H1 (cell line): Measurements from ENCODE around the gene SERPING1. TPM values are rescaled to one million over a fixed set of nuclear protein-coding genes. Genes with fewer than 3 reads are reported as not detected.

Experiments used
- CTCF ChIA-PET: fragments of 300-600 bp; sonication (Branson Sonifier 250); formaldehyde crosslinking; loops from one replicate; lab custom pipeline; 2021; ENCODE audit not compliant: partially characterized antibody; lab: Charles Lee
- POLR2A ChIA-PET: fragments of 300-600 bp; sonication (Branson Sonifier 250); formaldehyde crosslinking; loops from one replicate; lab custom pipeline; 2021; ENCODE audit warnings: inconsistent platforms; ENCODE audit not compliant: partially characterized antibody; lab: Charles Lee
- DNase-seq, 2 experiments: peaks; one replicate each; pipeline versions ENCODE4 v3.0.0 to v3.0.0-alpha.2; 2010 to 2022; ENCODE audit warnings: low spot score in 2 of 2, low read depth in 1 of 2, mixed read lengths in 1 of 2
- FAIRE-seq: peaks from 2 replicates; lab custom pipeline; 2011; peaks lifted over from hg19 to GRCh38; lab: Jason Lieb, UNC
- H2AFZ ChIP-seq: 2 replicates; pipeline ENCODE4 v1.8.1; 2012; ENCODE audit warnings: low read length, inconsistent platforms
- H2AK5ac ChIP-seq: 2 replicates; pipeline ENCODE4 v1.6.1; 2013; ENCODE audit warnings: low read depth, low read length
- H2BK120ac ChIP-seq: replicated peaks from 2 replicates; pipeline ENCODE3; 2013; ENCODE audit warnings: low read depth, low read length, inconsistent platforms
- H2BK12ac ChIP-seq: 2 replicates; pipeline ENCODE4 v1.6.1; 2013; ENCODE audit warnings: low read depth, low read length
- H2BK15ac ChIP-seq: 2 replicates; pipeline ENCODE4 v1.6.1; 2013; ENCODE audit warnings: low read length
- H2BK20ac ChIP-seq: 2 replicates; pipeline ENCODE4 v1.6.1; 2013; ENCODE audit warnings: low read length
- H2BK5ac ChIP-seq: 2 replicates; pipeline ENCODE4 v1.6.1; 2013; ENCODE audit warnings: low read depth, low read length
- H3K14ac ChIP-seq: 2 replicates; pipeline ENCODE4 v1.6.1; 2013; ENCODE audit warnings: inconsistent platforms; ENCODE audit not compliant: insufficient read length
- H3K18ac ChIP-seq: 2 replicates; pipeline ENCODE4 v1.6.1; 2013; ENCODE audit warnings: low read length; ENCODE audit errors: extremely low read depth
- H3K23ac ChIP-seq: 2 replicates; pipeline ENCODE4 v1.6.1; 2013; ENCODE audit warnings: inconsistent platforms; ENCODE audit not compliant: insufficient read length
- H3K23me2 ChIP-seq: 2 replicates; pipeline ENCODE4 v1.6.1; 2013; ENCODE audit warnings: low read depth, low read length
- H3K27ac ChIP-seq: 2 replicates; pipeline ENCODE4 v1.6.1; 2011; ENCODE audit warnings: low read depth, low read length, inconsistent platforms
- H3K27me3 ChIP-seq, 4 experiments: replicated peaks in 1 of 4; 1 replicate in 1 of 4; 2 replicates in 3 of 4; pipeline versions ENCODE4 v1.6.1 to v1.8.1; 2011 to 2013; ENCODE audit warnings: low read length in 3 of 4, mild to moderate bottlenecking in 3 of 4, inconsistent platforms in 2 of 4, mixed read lengths in 2 of 4, moderate library complexity in 1 of 4; ENCODE audit not compliant: control insufficient read depth in 3 of 4, insufficient read depth in 3 of 4; ENCODE audit errors: extremely low read depth in 1 of 4
- H3K36me3 ChIP-seq, 4 experiments: 2 replicates each; pipeline versions ENCODE4 v1.6.1 to v1.8.1; 2011 to 2013; ENCODE audit warnings: mild to moderate bottlenecking in 4 of 4, low read length in 3 of 4, moderate library complexity in 2 of 4, control low read depth in 1 of 4, inconsistent platforms in 1 of 4; ENCODE audit not compliant: insufficient read depth in 4 of 4, control insufficient read depth in 2 of 4
- H3K4ac ChIP-seq: replicated peaks from 2 replicates; pipeline ENCODE3; 2013; ENCODE audit warnings: low read length, low read depth, mixed read lengths, inconsistent platforms; ENCODE audit not compliant: insufficient read length
- H3K4me1 ChIP-seq, 4 experiments: replicated peaks in 1 of 4; 1 replicate in 1 of 4; 2 replicates in 3 of 4; pipeline versions ENCODE4 v1.6.1 to v1.8.1; 2011 to 2013; ENCODE audit warnings: low read length in 3 of 4, inconsistent platforms in 2 of 4, mixed read lengths in 1 of 4; ENCODE audit not compliant: insufficient read depth in 4 of 4, control insufficient read depth in 3 of 4
- H3K4me2 ChIP-seq, 2 experiments: 2 replicates each; pipeline versions ENCODE4 v1.6.1 to v1.8.1; 2011 to 2013; ENCODE audit warnings: low read depth in 2 of 2, low read length in 2 of 2, control low read depth in 1 of 2, inconsistent platforms in 1 of 2, mild to moderate bottlenecking in 1 of 2; ENCODE audit not compliant: insufficient read depth in 1 of 2
- H3K4me3 ChIP-seq, 4 experiments: fragments of 200-600, 300-600 bp in 1 of 4; sonication (generic), shearing (Covaris generic), sonication (Bioruptor Twin) in 1 of 4; 2 replicates each; pipeline versions ENCODE4 v1.5.1 to v1.8.1; 2011 to 2016; ENCODE audit warnings: low read length in 4 of 4, low read depth in 3 of 4, control low read depth in 2 of 4, inconsistent platforms in 2 of 4, mild to moderate bottlenecking in 2 of 4, mixed read lengths in 1 of 4, moderate library complexity in 1 of 4; ENCODE audit not compliant: insufficient read depth in 2 of 4; ENCODE audit errors: extremely low read depth in 1 of 4
- H3K56ac ChIP-seq: replicated peaks from 2 replicates; pipeline ENCODE3; 2013; ENCODE audit warnings: low read depth, mild to moderate bottlenecking, mixed read lengths, low read length, inconsistent platforms; ENCODE audit not compliant: insufficient read length
- H3K79me1 ChIP-seq: 2 replicates; pipeline ENCODE4 v1.6.1; 2013; ENCODE audit warnings: low read depth, low read length, control low read depth
- H3K79me2 ChIP-seq, 2 experiments: 2 replicates each; pipeline versions ENCODE4 v1.6.1 to v1.8.1; 2012 to 2013; ENCODE audit warnings: low read length in 2 of 2, mild to moderate bottlenecking in 2 of 2, inconsistent platforms in 1 of 2; ENCODE audit not compliant: insufficient read depth in 2 of 2, control insufficient read depth in 1 of 2
- H3K9ac ChIP-seq, 4 experiments: replicated peaks in 1 of 4; 1 replicate in 1 of 4; 2 replicates in 3 of 4; pipeline versions ENCODE4 v1.6.1 to v1.8.1; 2011 to 2013; ENCODE audit warnings: low read depth in 3 of 4, low read length in 3 of 4, control low read depth in 2 of 4, mild to moderate bottlenecking in 2 of 4, moderate library complexity in 2 of 4, inconsistent platforms in 1 of 4; ENCODE audit errors: extremely low read depth in 1 of 4
- H3K9me3 ChIP-seq, 2 experiments: 2 replicates each; pipeline versions ENCODE4 v1.6.1 to v1.8.1; 2012 to 2013; ENCODE audit warnings: mild to moderate bottlenecking in 2 of 2, moderate library complexity in 2 of 2, control low read depth in 1 of 2, inconsistent platforms in 1 of 2, low read depth in 1 of 2, low read length in 1 of 2, mixed read lengths in 1 of 2; ENCODE audit not compliant: insufficient read depth in 2 of 2
- H4K20me1 ChIP-seq, 2 experiments: replicated peaks in 1 of 2; 2 replicates each; pipeline versions ENCODE3 to v1.8.1; 2011 to 2013; ENCODE audit warnings: inconsistent platforms in 2 of 2, low read length in 2 of 2, mild to moderate bottlenecking in 1 of 2; ENCODE audit not compliant: insufficient read depth in 2 of 2, control insufficient read depth in 1 of 2
- H4K5ac ChIP-seq: 2 replicates; pipeline ENCODE4 v1.6.1; 2013; ENCODE audit warnings: low read length, low read depth, mixed read lengths, inconsistent platforms; ENCODE audit not compliant: insufficient read length
- H4K8ac ChIP-seq: 2 replicates; pipeline ENCODE4 v1.8.0; 2013; ENCODE audit warnings: mild to moderate bottlenecking, moderate library complexity, low read length, inconsistent platforms; ENCODE audit not compliant: insufficient read depth; ENCODE audit errors: extremely low read depth
- H4K91ac ChIP-seq: replicated peaks from 2 replicates; pipeline ENCODE3; 2013; ENCODE audit warnings: low read length, mixed read lengths, inconsistent platforms; ENCODE audit not compliant: insufficient read length
- EGR1 ChIP-seq: IDR thresholded peaks from 2 replicates; pipeline ENCODE4 v1.6.1; 2011; ENCODE audit warnings: low read depth, low read length, borderline replicate concordance
- GTF2F1 ChIP-seq: IDR thresholded peaks from 2 replicates; pipeline ENCODE4 v1.6.1; 2012; ENCODE audit warnings: low read depth, low read length, improper control_type of control experiment, borderline replicate concordance
- HDAC6 ChIP-seq: IDR thresholded peaks from one replicate; pipeline ENCODE4 v1.7.1; 2012; ENCODE audit warnings: low read depth, mild to moderate bottlenecking, inconsistent platforms, low read length, moderate library complexity
- JUN ChIP-seq: IDR thresholded peaks from 2 replicates; pipeline ENCODE4 v1.6.1; 2011; ENCODE audit warnings: low read depth, mild to moderate bottlenecking, improper control_type of control experiment, low read length
- KDM1A ChIP-seq: fragments of 200-600, 300-600 bp; sonication (generic); IDR thresholded peaks from 2 replicates; pipeline ENCODE4 v1.7.1; 2016; ENCODE audit warnings: mild to moderate bottlenecking, low read length, borderline replicate concordance
- POLR2A ChIP-seq, 2 experiments: IDR thresholded peaks; 1 replicate in 1 of 2; 2 replicates in 1 of 2; pipeline ENCODE4 v1.6.1; 2011; ENCODE audit warnings: low read depth in 2 of 2, low read length in 2 of 2, mild to moderate bottlenecking in 2 of 2; ENCODE audit errors: control extremely low read depth in 1 of 2
- RBBP5 ChIP-seq: IDR thresholded peaks from 2 replicates; pipeline ENCODE4 v1.7.1; 2012; ENCODE audit warnings: low read depth, mild to moderate bottlenecking, inconsistent platforms, low read length, moderate library complexity, borderline replicate concordance
- SIRT6 ChIP-seq: IDR thresholded peaks from one replicate; pipeline ENCODE4 v1.7.1; 2012; ENCODE audit warnings: low read length, inconsistent platforms
- SIX5 ChIP-seq: IDR thresholded peaks from 2 replicates; pipeline ENCODE4 v1.6.1; 2011; ENCODE audit warnings: mild to moderate bottlenecking, low read depth, low read length
- SP2 ChIP-seq: IDR thresholded peaks from 2 replicates; pipeline ENCODE4 v1.6.1; 2012; ENCODE audit warnings: mild to moderate bottlenecking, low read length, inconsistent platforms
- SP4 ChIP-seq: IDR thresholded peaks from 2 replicates; pipeline ENCODE4 v1.6.1; 2012; ENCODE audit warnings: low read length, inconsistent platforms
- TBP ChIP-seq: IDR thresholded peaks from 2 replicates; pipeline ENCODE4 v1.6.1; 2011; ENCODE audit warnings: low read depth, low read length, improper control_type of control experiment
- WGBS, 2 experiments: shearing (Covaris generic) in 1 of 2; methylation state at CpG; one replicate each; pipeline versions ENCODE4 v1.1.6 to v1.1.7; 2013 to 2015; ENCODE audit warnings: low lambda C conversion rate in 2 of 2, mixed read lengths in 2 of 2, inconsistent platforms in 1 of 2, low coverage in 1 of 2, missing lambda C conversion rate in 1 of 2; ENCODE audit not compliant: insufficient replicate concordance in 2 of 2, insufficient coverage in 1 of 2, insufficient read length in 1 of 2; ENCODE audit errors: extremely low coverage in 1 of 2, missing lambda C conversion rate in 1 of 2; 5-methylcytosine and 5-hydroxymethylcytosine counted together
- polyA plus RNA-seq, 7 experiments: library from polyadenylated mRNA; depleted of rRNA in 3 of 7; stranded (reverse) in 5 of 7; unstranded in 2 of 7; fragments of >200 nt in 5 of 7; fragments of 200-250 nt in 2 of 7; gene quantifications; 1 replicate in 5 of 7; 2 replicates in 1 of 7; 4 replicates in 1 of 7; pipeline versions ENCODE4 v1.2.1 to v1.2.3, GENCODE V29; 2011 to 2013; ENCODE audit warnings: missing spikeins in 2 of 7, mixed read lengths in 2 of 7
- total RNA-seq: library from RNA; stranded (reverse); fragmentation: NEBNext Ultra II Directional; extraction: Animal tissue kit (Norgen Biotek cat#: 25700); gene quantifications from 2 replicates; pipeline ENCODE4 v1.2.1, GENCODE V29; 2021

Gene SERPING1
- total and polyA plus RNA-seq, 2 of the 8 experiments (the other 6 are each of a cell fraction or from before 2014, with no cell fraction given), result 50.9 to 54.8 TPM

DNA sequence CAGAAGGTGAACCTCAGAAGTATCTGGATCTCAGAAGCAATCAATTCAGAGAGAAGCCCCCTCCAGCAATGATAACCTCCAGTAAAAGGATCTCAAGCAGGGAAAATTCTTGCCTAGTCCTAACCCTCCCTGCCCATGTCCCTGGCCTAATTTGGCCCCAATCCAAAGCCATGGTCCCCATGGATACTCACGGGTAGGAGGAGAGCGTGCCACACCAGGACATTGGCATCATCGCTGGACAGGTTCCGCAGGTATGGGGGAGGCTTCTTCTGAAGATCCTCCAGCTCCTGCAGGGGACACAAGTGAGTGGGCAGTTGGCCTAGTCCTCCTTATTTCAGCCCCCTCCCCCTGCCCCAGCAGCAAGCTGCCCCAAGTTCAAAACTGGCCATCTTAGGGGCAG is 37.3 kb upstream of the SERPING1 start:
- no peak overlapping the region for H3K4me3 ChIP-seq
- H3K56ac ChIP-seq, result no peak overlapping the region
- H2BK120ac ChIP-seq, result no peak overlapping the region
- H3K36me3 ChIP-seq, result peaks cover 2 to 14% (median 6%) of the 10 kb centered on the region in 4 experiments; a peak in 5 of 8 replicates
- no peaks in the 10 kb centered on the region for H3K9me3 ChIP-seq
- ChIA-PET POLR2A (interaction anchor here (0.6 to 7.1 kb wide), 6 partner anchors 36 to 223 kb away, joined by 3 to 95 read pairs (median 3); no protein-coding TSS in a partner anchor), CTCF (interaction anchor here (0.6 to 4.9 kb wide), 8 partner anchors 8 to 86 kb away, joined by 3 to 41 read pairs (median 7); partner anchors contain the start of genes TIMM10 and UBE2L6)
- no peak for FAIRE-seq
- H2BK15ac ChIP-seq, result no peak overlapping the region
- H4K5ac ChIP-seq, result no peak overlapping the region
- H4K20me1 ChIP-seq, result peaks cover 2 to 3% of the 10 kb centered on the region in 2 experiments
- H4K91ac ChIP-seq, result no peak overlapping the region
- H3K4me2 ChIP-seq, result no peak overlapping the region
- H2AK5ac ChIP-seq, result no peak overlapping the region
- H3K79me2 ChIP-seq, result peaks cover 0 to 16% of the 10 kb centered on the region in 2 experiments; a peak in 1 of 4 replicates
- no peak overlapping the region for H2AFZ ChIP-seq
- H3K23ac ChIP-seq, result no peak overlapping the region
- no peak overlapping the region for H2BK5ac ChIP-seq
- H3K14ac ChIP-seq, result no peak overlapping the region
- WGBS, 2 experiments, result 80% methylated on average over 4 of the region's 4 CpGs; no CpG with 5 or more reads in 1 of the 2 experiments
- no peak overlapping the region for H3K4ac ChIP-seq
- no peak for TF ChIP-seq GTF2F1
- no peak for TF ChIP-seq KDM1A
- no peak for TF ChIP-seq RBBP5
- TF ChIP-seq SP2, result no peak
- no peak for TF ChIP-seq SP4
- TF ChIP-seq JUN, result no peak
- no peak for TF ChIP-seq SIX5
- TF ChIP-seq SIRT6, result no peak
- TF ChIP-seq HDAC6, result no peak
- TF ChIP-seq EGR1, result no peak
- no peak for TF ChIP-seq POLR2A (IDR thresholded peaks at IDR 0.05; ENCODE audit: control extremely low read depth in 1 of 2, low read depth in 2 of 2, low read length in 2 of 2)
- TF ChIP-seq TBP, result no peak
- no peak for DNase-seq
- H3K23me2 ChIP-seq, result no peaks in the 10 kb centered on the region
- H3K18ac ChIP-seq, result no peak overlapping the region
- no peak overlapping the region for H2BK20ac ChIP-seq
- no peaks in the 10 kb centered on the region for H3K79me1 ChIP-seq
- H3K27me3 ChIP-seq, result no peaks in the 10 kb centered on the region
- H3K27ac ChIP-seq, result no peak overlapping the region
- no peak overlapping the region for H4K8ac ChIP-seq
- H3K9ac ChIP-seq, result no peak overlapping the region
- peaks cover 0 to 6% (median 3%) of the 10 kb centered on the region in 4 experiments; a peak in 2 of 7 replicates for H3K4me1 ChIP-seq
- no peak overlapping the region for H2BK12ac ChIP-seq
